Ascending aorta (tissue), 2 donors: Measurements from ENCODE around the gene ARHGEF3. TPM values are rescaled to one million over a fixed set of nuclear protein-coding genes. Genes with fewer than 3 reads are reported as not detected.

Source experiments
- DNase-seq, 2 donors: peaks; one replicate each; pipeline ENCODE4 v3.0.0-alpha.2; 2019; ENCODE audit warnings: low spot score in 2 of 2
- H3K27ac ChIP-seq, 2 donors: fragments of 200-600 bp; sonication (generic); one replicate each; pipeline ENCODE4 v1.5.1; 2016 to 2017; ENCODE audit warnings: mild to moderate bottlenecking in 1 of 2
- H3K27me3 ChIP-seq: fragments of 200-600 bp; sonication (generic); one replicate; pipeline ENCODE4 v1.5.1; 2017
- H3K36me3 ChIP-seq, 2 donors: fragments of 200-600 bp; sonication (generic); one replicate each; pipeline ENCODE4 v1.5.1; 2016
- H3K4me1 ChIP-seq, 2 donors: fragments of 200-600 bp; sonication (generic); one replicate each; pipeline ENCODE4 v1.5.1; 2016 to 2017; ENCODE audit warnings: mild to moderate bottlenecking in 1 of 2
- H3K4me3 ChIP-seq, 2 donors: fragments of 200-600 bp; sonication (generic); one replicate each; pipeline ENCODE4 v1.5.1; 2016 to 2017; ENCODE audit warnings: mild to moderate bottlenecking in 1 of 2
- H3K9me3 ChIP-seq, 2 donors: fragments of 200-600 bp; sonication (generic); one replicate each; pipeline ENCODE4 v1.5.1; 2016
- intact Hi-C: fragments of 100-400 bp; cut with DNase I; formaldehyde crosslinking; loops from one replicate; pipeline ENCODE4 v1.15.1; 2023
- total RNA-seq: library from RNA; depleted of rRNA; stranded (reverse); fragments of >200 nt; gene quantifications from one replicate; pipeline ENCODE4 v1.1.0, GENCODE V29; 2016
- TF ChIP-seq, protein P1 (sequence below), 3 experiments: fragments of 200-600 bp in 2 of 3; fragments of 450-650 bp in 1 of 3; sonication (generic) in 2 of 3; IDR thresholded peaks; one replicate each; pipeline ENCODE4 v1.5.1; 2016 to 2019; ENCODE audit warnings: antibody characterized with exemption in 3 of 3, mild to moderate bottlenecking in 1 of 3, moderate library complexity in 1 of 3

ARHGEF3 gene
- total RNA-seq, 1 donor from 2014 or later: 16.8 TPM

DNA sequence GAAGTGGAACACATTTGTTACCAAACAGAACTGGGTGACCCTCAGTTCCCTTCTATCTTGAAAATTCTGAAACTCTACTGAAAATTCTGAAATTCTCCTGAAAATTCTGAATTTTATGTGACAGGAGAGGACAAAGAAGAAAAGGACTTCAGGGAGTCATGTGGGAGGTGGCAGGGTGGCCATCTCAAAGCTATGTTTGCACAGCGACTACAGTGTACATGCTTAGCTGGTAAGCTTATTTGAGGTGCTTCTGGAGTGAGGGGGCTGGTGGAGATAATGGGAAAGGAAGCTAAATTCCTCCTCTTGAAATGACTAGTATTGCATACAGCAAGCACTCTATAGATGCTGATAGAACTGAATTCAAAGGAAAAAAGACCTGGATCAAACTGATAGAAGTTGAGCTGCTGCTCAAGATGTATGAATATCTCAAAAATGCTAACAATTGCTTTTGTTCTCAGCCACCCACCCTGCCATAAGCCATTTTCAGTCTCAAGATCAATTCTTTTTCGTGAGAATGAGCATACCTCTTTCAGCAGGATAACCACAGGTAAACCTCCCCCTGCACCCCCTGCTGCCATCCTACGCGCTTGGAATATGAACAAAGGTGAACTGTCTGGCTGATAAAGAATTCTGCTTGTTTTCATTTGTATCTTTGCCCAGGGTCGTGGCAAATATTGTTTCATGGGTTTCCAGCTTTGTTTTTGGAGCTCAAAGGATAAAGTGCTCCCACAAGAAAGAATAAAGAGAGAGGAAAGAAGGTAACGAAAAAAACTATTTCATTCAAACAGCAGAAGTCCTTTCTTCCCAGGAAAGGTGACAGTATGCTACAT, 16.6 kb upstream of the ARHGEF3 start:
- Histone ChIP-seq H3K9me3 (no peaks in the 10 kb centered on the region), H3K27ac (no peak overlapping the region), H3K4me1 (no peaks in the 10 kb centered on the region), H3K36me3 (no peaks in the 10 kb centered on the region), H3K27me3 (no peaks in the 10 kb centered on the region), H3K4me3 (no peak overlapping the region)
- intact Hi-C loops: no loop called here
- TF ChIP-seq, protein P1, sequence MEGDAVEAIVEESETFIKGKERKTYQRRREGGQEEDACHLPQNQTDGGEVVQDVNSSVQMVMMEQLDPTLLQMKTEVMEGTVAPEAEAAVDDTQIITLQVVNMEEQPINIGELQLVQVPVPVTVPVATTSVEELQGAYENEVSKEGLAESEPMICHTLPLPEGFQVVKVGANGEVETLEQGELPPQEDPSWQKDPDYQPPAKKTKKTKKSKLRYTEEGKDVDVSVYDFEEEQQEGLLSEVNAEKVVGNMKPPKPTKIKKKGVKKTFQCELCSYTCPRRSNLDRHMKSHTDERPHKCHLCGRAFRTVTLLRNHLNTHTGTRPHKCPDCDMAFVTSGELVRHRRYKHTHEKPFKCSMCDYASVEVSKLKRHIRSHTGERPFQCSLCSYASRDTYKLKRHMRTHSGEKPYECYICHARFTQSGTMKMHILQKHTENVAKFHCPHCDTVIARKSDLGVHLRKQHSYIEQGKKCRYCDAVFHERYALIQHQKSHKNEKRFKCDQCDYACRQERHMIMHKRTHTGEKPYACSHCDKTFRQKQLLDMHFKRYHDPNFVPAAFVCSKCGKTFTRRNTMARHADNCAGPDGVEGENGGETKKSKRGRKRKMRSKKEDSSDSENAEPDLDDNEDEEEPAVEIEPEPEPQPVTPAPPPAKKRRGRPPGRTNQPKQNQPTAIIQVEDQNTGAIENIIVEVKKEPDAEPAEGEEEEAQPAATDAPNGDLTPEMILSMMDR (IDR thresholded peaks at IDR 0.05): no peak
- no peak for DNase-seq

DNA sequence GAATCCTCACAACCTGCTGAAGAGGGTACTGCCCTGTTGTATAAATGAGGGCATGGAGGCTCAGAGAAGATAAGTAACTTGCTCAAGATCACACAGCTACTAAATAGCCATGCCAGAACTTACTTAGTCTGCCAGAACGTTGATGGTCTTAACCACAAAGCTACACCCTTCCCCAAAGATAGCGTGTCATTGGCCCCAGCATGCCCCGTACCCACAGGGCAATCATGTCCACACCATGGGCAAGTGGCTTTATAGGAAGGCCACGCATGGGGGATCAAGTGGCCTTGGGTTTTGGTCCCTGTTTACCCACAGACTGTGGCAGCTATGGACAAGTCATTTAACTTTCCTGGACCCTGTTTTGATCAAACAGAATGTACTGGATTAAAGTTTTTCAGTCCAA, 15.9 kb upstream of the ARHGEF3 start:
- no peaks in the 10 kb centered on the region for H3K27me3 ChIP-seq
- H3K9me3 ChIP-seq: no peaks in the 10 kb centered on the region
- H3K36me3 ChIP-seq: no peaks in the 10 kb centered on the region
- intact Hi-C loops: no loop called here
- no peak overlapping the region for H3K4me3 ChIP-seq
- TF ChIP-seq, protein P1 (IDR thresholded peaks at IDR 0.05): no peak
- H3K27ac ChIP-seq: no peak overlapping the region
- no peaks in the 10 kb centered on the region for H3K4me1 ChIP-seq
- no peak for DNase-seq

GRCh38 chr3:56816061-56816460, 14.3 kb upstream of the ARHGEF3 start:
- no peaks in the 10 kb centered on the region for H3K4me1 ChIP-seq
- no peaks in the 10 kb centered on the region for H3K9me3 ChIP-seq
- no peak overlapping the region for H3K27ac ChIP-seq
- H3K4me3 ChIP-seq: no peak overlapping the region
- no peaks in the 10 kb centered on the region for H3K27me3 ChIP-seq
- DNase-seq: no peak
- no peaks in the 10 kb centered on the region for H3K36me3 ChIP-seq
- intact Hi-C loops: no loop called here
- TF ChIP-seq, protein P1 (IDR thresholded peaks at IDR 0.05): no peak

DNA sequence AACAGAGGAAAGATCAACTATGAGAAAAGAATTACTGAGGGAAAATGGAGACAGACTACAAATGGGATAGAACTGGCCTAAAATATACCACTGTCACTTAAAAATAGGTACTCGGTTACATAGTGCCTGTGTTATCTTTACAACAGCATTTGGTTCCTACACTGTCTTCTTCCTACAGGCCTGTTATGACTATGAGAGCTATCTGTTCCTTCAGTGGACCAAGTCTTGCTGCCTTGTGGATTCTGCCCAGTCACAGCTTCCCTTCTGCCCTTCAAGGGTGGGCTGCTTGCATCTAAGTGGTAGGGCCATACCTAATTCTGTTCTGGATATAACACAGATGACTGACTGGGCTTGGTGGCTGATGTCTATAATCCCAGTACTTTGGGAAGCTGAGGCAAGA, 13.8 kb upstream of the ARHGEF3 start:
- H3K27ac ChIP-seq: no peak overlapping the region
- no peak overlapping the region for H3K4me3 ChIP-seq
- no peaks in the 10 kb centered on the region for H3K4me1 ChIP-seq
- no peaks in the 10 kb centered on the region for H3K9me3 ChIP-seq
- intact Hi-C loops: no loop called here
- no peak for DNase-seq
- no peaks in the 10 kb centered on the region for H3K27me3 ChIP-seq
- H3K36me3 ChIP-seq: no peaks in the 10 kb centered on the region
- TF ChIP-seq, protein P1 (IDR thresholded peaks at IDR 0.05): no peak

GRCh38 chr3:56813653-56813960, 11.9 kb upstream of the ARHGEF3 start:
- no peak for DNase-seq
- H3K4me3 ChIP-seq: no peak overlapping the region
- H3K27ac ChIP-seq: no peak overlapping the region
- no peaks in the 10 kb centered on the region for H3K4me1 ChIP-seq
- H3K36me3 ChIP-seq: no peaks in the 10 kb centered on the region
- TF ChIP-seq, protein P1 (IDR thresholded peaks at IDR 0.05): no peak
- intact Hi-C loops: no loop called here
- no peaks in the 10 kb centered on the region for H3K9me3 ChIP-seq
- no peaks in the 10 kb centered on the region for H3K27me3 ChIP-seq
